Upper lobe of left lung (tissue), 4 donors: ENCODE data around the gene MYDGF.

Experiments
- EP300 ChIP-seq, 4 donors: sonication (generic); formaldehyde crosslinking; IDR thresholded peaks; one replicate each; pipeline ENCODE4 v1.5.1; 2017; ENCODE audit warnings: antibody characterized with exemption in 4 of 4, control low read depth in 2 of 4
- POLR2A ChIP-seq, 4 donors: fragments of 450-650 bp; IDR thresholded peaks; one replicate each; pipeline ENCODE4 v1.5.1; 2016 to 2017; ENCODE audit warnings: antibody characterized with exemption in 4 of 4, mild to moderate bottlenecking in 2 of 4
- POLR2AphosphoS5 ChIP-seq, 2 donors: sonication (generic); formaldehyde crosslinking; IDR thresholded peaks; one replicate each; pipeline ENCODE4 v1.5.1; 2017; ENCODE audit warnings: antibody characterized with exemption in 2 of 2
- TF ChIP-seq, protein P1 (sequence below), 6 experiments: fragments of 450-650 bp in 4 of 6; fragments of 200-600 bp in 2 of 6; sonication (generic) in 2 of 6; IDR thresholded peaks; one replicate each; pipeline ENCODE4 v1.5.1; 2016 to 2019; ENCODE audit warnings: antibody characterized with exemption in 6 of 6

- TF ChIP-seq, protein P1, sequence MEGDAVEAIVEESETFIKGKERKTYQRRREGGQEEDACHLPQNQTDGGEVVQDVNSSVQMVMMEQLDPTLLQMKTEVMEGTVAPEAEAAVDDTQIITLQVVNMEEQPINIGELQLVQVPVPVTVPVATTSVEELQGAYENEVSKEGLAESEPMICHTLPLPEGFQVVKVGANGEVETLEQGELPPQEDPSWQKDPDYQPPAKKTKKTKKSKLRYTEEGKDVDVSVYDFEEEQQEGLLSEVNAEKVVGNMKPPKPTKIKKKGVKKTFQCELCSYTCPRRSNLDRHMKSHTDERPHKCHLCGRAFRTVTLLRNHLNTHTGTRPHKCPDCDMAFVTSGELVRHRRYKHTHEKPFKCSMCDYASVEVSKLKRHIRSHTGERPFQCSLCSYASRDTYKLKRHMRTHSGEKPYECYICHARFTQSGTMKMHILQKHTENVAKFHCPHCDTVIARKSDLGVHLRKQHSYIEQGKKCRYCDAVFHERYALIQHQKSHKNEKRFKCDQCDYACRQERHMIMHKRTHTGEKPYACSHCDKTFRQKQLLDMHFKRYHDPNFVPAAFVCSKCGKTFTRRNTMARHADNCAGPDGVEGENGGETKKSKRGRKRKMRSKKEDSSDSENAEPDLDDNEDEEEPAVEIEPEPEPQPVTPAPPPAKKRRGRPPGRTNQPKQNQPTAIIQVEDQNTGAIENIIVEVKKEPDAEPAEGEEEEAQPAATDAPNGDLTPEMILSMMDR (IDR thresholded peaks at IDR 0.05): no peak
- TF ChIP-seq POLR2A (IDR thresholded peaks at IDR 0.05): no peak
- TF ChIP-seq POLR2AphosphoS5 (IDR thresholded peaks at IDR 0.05): no peak
- TF ChIP-seq EP300 (IDR thresholded peaks at IDR 0.05): no peak
Observed at GRCh38 chr19:4673726-4674125, 3.6 kb upstream of the MYDGF start.
